ENCODE data around the gene C11orf21.

GRCh38 chr11:2298131-2298794, 3.5 kb downstream of the C11orf21 start:
- TF ChIP-seq CTCF (conservative IDR thresholded peaks at IDR 0.05; ENCODE audit: low read length) (no peak), EZH2phosphoT487 (IDR thresholded peaks at IDR 0.05; ENCODE audit: borderline replicate concordance, low read depth, low read length) (no peak)

Data from OCI-LY7 (cell line).